ENCODE measurements around the gene KRT17. TPM values are rescaled to one million over a fixed set of nuclear protein-coding genes. Genes with fewer than 3 reads are reported as not detected.
A peak's percentile ranks its signal among the peaks of the same experiment; 100 is the strongest.

The KRT17 gene
- total and polyA plus RNA-seq, 2 of the 4 experiments (the other 2 are of a cell fraction) = 2.5 to 4.6 TPM

GRCh38 chr17:41660221-41660711 is 35.9 kb upstream of the KRT17 start:
- dilution Hi-C loops (cut with HindIII; ENCODE audit: low sequenced_read_pairs, unreplicated experiment) = no loop called here
- H4K5ac ChIP-seq (ENCODE audit: low read depth, low read length) = no peak overlapping the region
- peaks cover 3% of the 10 kb centered on the region; the same call in 1 of the 2 replicates for H3K27me3 ChIP-seq (ENCODE audit: control insufficient read depth, insufficient read depth, low read length)

More at GRCh38 chr17:41660221-41660711, 35.9 kb upstream of the KRT17 start:
- no peak overlapping the region for H3K9ac ChIP-seq (ENCODE audit: low read depth, low read length)
- no peak overlapping the region for H4K8ac ChIP-seq (ENCODE audit: low read depth in 2 of 2, low read length in 2 of 2)
- 40% methylated on average over 2 of the region's 8 CpGs; no CpG with 5 or more reads in 1 of the 2 experiments for WGBS, 2 experiments (ENCODE audit: extremely low coverage in 2 of 2, insufficient read length in 1 of 2)
- no TSS peak for BruUV-seq (replicated peaks)
- intact Hi-C loops (cut with micrococcal nuclease) = no loop called here
- POLR2A ChIA-PET (ENCODE audit: unreplicated experiment) = no interaction called here
- TF ChIP-seq MAFK (IDR thresholded peaks at IDR 0.05; ENCODE audit: low read depth, low read length) (peak; percentile 16; the same call in 1 of the 2 replicates), NFE2L2 (IDR thresholded peaks at IDR 0.05; ENCODE audit: low read depth, low read length) (no peak), RCOR1 (IDR thresholded peaks at IDR 0.05; ENCODE audit: insufficient replicate concordance, low read length) (no peak), RFX5 (IDR thresholded peaks at IDR 0.05; ENCODE audit: low read depth, low read length) (no peak), CEBPB (IDR thresholded peaks at IDR 0.05; ENCODE audit: low read depth, low read length) (no peak), ELK1 (IDR thresholded peaks at IDR 0.05; ENCODE audit: borderline replicate concordance, low read depth, low read length) (no peak), USF2 (IDR thresholded peaks at IDR 0.05; ENCODE audit: low read depth, low read length) (no peak), CHD1 (IDR thresholded peaks at IDR 0.05; ENCODE audit: low read depth, low read length) (no peak), MXI1 (IDR thresholded peaks at IDR 0.05; ENCODE audit: borderline replicate concordance, low read depth, low read length) (no peak)
- no peak overlapping the region for H2BK20ac ChIP-seq (ENCODE audit: low read depth, low read length)
- H3K4me1 ChIP-seq (ENCODE audit: control insufficient read depth, insufficient read depth, low read length) = no peaks in the 10 kb centered on the region
- no peaks in the 10 kb centered on the region for H3K9me3 ChIP-seq (ENCODE audit: control insufficient read depth, insufficient read depth, low read length)
- H4K91ac ChIP-seq (ENCODE audit: insufficient read depth, low read depth, low read length) = no peak overlapping the region
- no peak overlapping the region for H3K4me2 ChIP-seq (ENCODE audit: low read depth, low read length)
- no peak overlapping the region for H2BK5ac ChIP-seq (ENCODE audit: low read depth, low read length, poor library complexity, severe bottlenecking)
- DNase-seq (no peak), ATAC-seq (ENCODE audit: low read depth) (no peak)
- no peak overlapping the region for H2AK9ac ChIP-seq (replicated peaks; ENCODE audit: low read depth, low read length, poor library complexity)
- peak overlapping the region; percentile 35 for H2AFZ ChIP-seq (replicated peaks; ENCODE audit: low read length, poor library complexity)
- H3K9me1 ChIP-seq (ENCODE audit: insufficient read depth, low read length) = no peaks in the 10 kb centered on the region
- no peak overlapping the region for H2BK15ac ChIP-seq (ENCODE audit: low read depth, low read length)
- no peaks in the 10 kb centered on the region for H3K79me1 ChIP-seq (ENCODE audit: low read depth in 1 of 2, low read length in 2 of 2)
- H2BK120ac ChIP-seq (ENCODE audit: low read depth, low read length) = no peak overlapping the region
- no peak overlapping the region for H3K56ac ChIP-seq (ENCODE audit: extremely low read depth, insufficient read depth, low read length)
- H3K4ac ChIP-seq (ENCODE audit: low read depth, low read length) = no peak overlapping the region
- H3K27ac ChIP-seq (ENCODE audit: insufficient read depth, low read length) = no peak overlapping the region
- no peaks in the 10 kb centered on the region for H3K36me3 ChIP-seq (ENCODE audit: control insufficient read depth, insufficient read depth, low read length)
- H4K20me1 ChIP-seq (ENCODE audit: insufficient read depth, low read length) = no peaks in the 10 kb centered on the region
- in situ Hi-C loops (cut with MboI; ENCODE audit: low sequenced_read_pairs) = loop anchor here (5.0 to 25.0 kb wide), 7 partner anchors 108 to 1298 kb away; partner anchors contain the start of gene GJD3
- no peak overlapping the region for H3K14ac ChIP-seq (replicated peaks; ENCODE audit: low read depth, low read length)
- H3K4me3 ChIP-seq (ENCODE audit: insufficient read depth, low read depth, low read length) = no peak overlapping the region
- no peak overlapping the region for H3K18ac ChIP-seq (ENCODE audit: low read depth, low read length)
- CTCF ChIA-PET = interaction anchor here (1.9 kb wide), 1 partner anchor 11 kb away, joined by 6 read pairs; no protein-coding TSS in a partner anchor
- no peak overlapping the region for H2AK5ac ChIP-seq (ENCODE audit: low read depth, low read length)
- no peak overlapping the region for H3K23ac ChIP-seq (ENCODE audit: low read depth, low read length)

Data from IMR-90 (cell line).